ENCODE measurements around the gene TGFA. TPM values are rescaled to one million over a fixed set of nuclear protein-coding genes. Genes with fewer than 3 reads are reported as not detected.

The TGFA gene
- total RNA-seq, 2 experiments from 2014 or later: 0.07 TPM; not detected in 1

- Mint-ChIP-seq H3K4me3 (no peak overlapping the region), H3K27ac (no peak overlapping the region), H3K4me1 (peaks cover 16% of the 10 kb centered on the region), H3K9me3 (peaks cover 5% of the 10 kb centered on the region), H3K36me3 (ENCODE audit: low read depth) (no peaks in the 10 kb centered on the region), H3K27me3 (no peaks in the 10 kb centered on the region)
- POLR2A ChIA-PET: no interaction called here
- DNase-seq: no peak
- CTCF ChIA-PET: no interaction called here
Measured at GRCh38 chr2:70528929-70529328, 24.7 kb downstream of the TGFA start.

GRCh38 chr2:70528276-70528675 lies 25.4 kb downstream of the TGFA start:
- no peak for DNase-seq
- Mint-ChIP-seq H3K4me1 (peaks cover 23% of the 10 kb centered on the region), H3K36me3 (ENCODE audit: low read depth) (no peaks in the 10 kb centered on the region), H3K27ac (no peak overlapping the region), H3K9me3 (peaks cover 5% of the 10 kb centered on the region), H3K4me3 (no peak overlapping the region), H3K27me3 (no peaks in the 10 kb centered on the region)
- ChIA-PET CTCF (no interaction called here), POLR2A (no interaction called here)

- ChIA-PET CTCF (no interaction called here), POLR2A (no interaction called here)
- no peak for DNase-seq
- peaks cover 5% of the 10 kb centered on the region for H3K9me3 Mint-ChIP-seq
- H3K4me3 Mint-ChIP-seq: no peak overlapping the region
- H3K4me1 Mint-ChIP-seq: peaks cover 26% of the 10 kb centered on the region
- no peak overlapping the region for H3K27ac Mint-ChIP-seq
- H3K27me3 Mint-ChIP-seq: no peaks in the 10 kb centered on the region
- H3K36me3 Mint-ChIP-seq (ENCODE audit: low read depth): no peaks in the 10 kb centered on the region
Measured at GRCh38 chr2:70527447-70528080, 26.1 kb downstream of the TGFA start.

- Mint-ChIP-seq H3K27ac (no peak overlapping the region), H3K9me3 (no peaks in the 10 kb centered on the region), H3K27me3 (no peaks in the 10 kb centered on the region), H3K4me1 (peaks cover 22% of the 10 kb centered on the region), H3K4me3 (no peak overlapping the region), H3K36me3 (ENCODE audit: low read depth) (no peaks in the 10 kb centered on the region)
- POLR2A ChIA-PET: no interaction called here
- no peak for DNase-seq
- CTCF ChIA-PET: interaction anchor here (1.2 kb wide), 1 partner anchor 11 kb away, joined by 3 read pairs; no protein-coding TSS in a partner anchor
Measured at GRCh38 chr2:70526126-70526525, 27.5 kb downstream of the TGFA start.

DNA sequence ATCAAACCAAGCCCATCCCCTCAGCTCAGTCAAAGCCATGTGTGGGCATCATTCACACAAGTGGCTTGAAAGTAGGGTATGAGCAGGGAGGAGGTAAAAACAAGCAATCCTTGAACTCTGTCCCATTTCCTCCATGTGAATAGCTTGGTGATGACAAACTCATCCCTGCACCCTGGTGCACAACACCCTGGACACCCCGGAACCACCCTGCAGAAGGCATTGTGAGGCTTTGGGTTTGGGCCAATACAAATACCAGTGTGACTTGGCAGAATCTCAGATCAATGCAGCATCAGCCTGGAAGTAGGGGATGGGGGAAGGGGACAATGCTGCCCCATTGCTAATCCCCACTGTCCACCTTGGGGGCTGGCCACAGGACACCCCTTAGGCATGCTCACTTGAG lies 28.6 kb downstream of the TGFA start:
- Mint-ChIP-seq H3K36me3 (ENCODE audit: low read depth) (no peaks in the 10 kb centered on the region), H3K4me3 (no peak overlapping the region), H3K9me3 (no peaks in the 10 kb centered on the region), H3K27ac (peak overlapping the region; percentile 54), H3K27me3 (no peaks in the 10 kb centered on the region), H3K4me1 (peaks cover 22% of the 10 kb centered on the region)
- POLR2A ChIA-PET: no interaction called here
- DNase-seq: no peak
- CTCF ChIA-PET: interaction anchor here (0.6 kb wide), 1 partner anchor 529 kb away, joined by 3 read pairs; no protein-coding TSS in a partner anchor

DNA sequence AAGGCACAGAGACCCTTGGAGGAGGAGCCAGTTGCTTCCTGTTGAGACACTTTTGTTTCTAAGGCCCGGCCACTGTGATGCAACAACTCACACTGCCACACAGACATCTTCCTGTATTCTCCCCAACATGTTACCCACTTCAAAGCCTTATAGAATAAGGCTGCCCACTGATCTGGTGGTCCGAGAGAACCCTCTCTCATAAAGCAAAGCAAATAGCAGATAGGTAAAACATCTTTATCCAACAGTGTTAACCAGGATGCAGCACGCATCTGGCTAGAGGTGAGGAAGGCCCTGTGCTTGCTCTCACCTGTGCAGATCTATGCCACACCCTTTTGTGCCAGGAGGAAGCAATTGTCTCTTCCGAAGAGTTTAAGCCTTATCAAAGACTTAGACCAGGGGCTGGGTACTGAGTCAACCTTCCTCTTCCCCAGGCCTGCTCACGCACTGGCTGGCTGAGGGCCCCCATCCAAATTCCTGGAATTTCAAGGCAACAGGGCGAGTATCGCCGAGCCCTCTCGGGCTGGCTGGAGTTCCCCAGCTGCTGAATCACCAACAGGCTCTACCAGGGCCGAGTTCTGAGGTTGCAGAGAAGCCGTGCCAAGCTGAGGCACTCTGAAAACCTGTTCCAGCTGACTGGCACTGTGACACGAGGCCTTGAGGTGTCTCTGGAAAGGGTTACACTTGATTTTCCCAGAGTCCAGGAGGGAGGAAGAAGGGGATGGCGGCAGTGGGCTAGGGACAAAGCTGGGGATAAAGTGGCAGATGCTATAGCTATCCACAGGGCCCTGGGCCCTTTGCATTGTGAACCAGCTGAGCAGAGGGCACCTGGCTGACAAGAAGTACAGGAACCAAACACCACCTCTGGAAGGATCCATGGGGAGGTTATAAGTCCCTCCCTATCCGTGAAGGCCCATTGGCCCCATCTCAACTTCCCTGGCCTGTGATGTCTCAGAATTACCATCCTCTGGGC lies 29.3 kb downstream of the TGFA start:
- peak; percentile 41 for DNase-seq
- H3K27ac Mint-ChIP-seq: peak overlapping the region; percentile 71
- H3K36me3 Mint-ChIP-seq (ENCODE audit: low read depth): no peaks in the 10 kb centered on the region
- CTCF ChIA-PET: interaction anchor here (0.6 kb wide), 1 partner anchor 528 kb away, joined by 3 read pairs; no protein-coding TSS in a partner anchor
- no peaks in the 10 kb centered on the region for H3K27me3 Mint-ChIP-seq
- POLR2A ChIA-PET: no interaction called here
- peaks cover 22% of the 10 kb centered on the region for H3K4me1 Mint-ChIP-seq
- H3K9me3 Mint-ChIP-seq: no peaks in the 10 kb centered on the region
- H3K4me3 Mint-ChIP-seq: peak overlapping the region; percentile 9

DNA sequence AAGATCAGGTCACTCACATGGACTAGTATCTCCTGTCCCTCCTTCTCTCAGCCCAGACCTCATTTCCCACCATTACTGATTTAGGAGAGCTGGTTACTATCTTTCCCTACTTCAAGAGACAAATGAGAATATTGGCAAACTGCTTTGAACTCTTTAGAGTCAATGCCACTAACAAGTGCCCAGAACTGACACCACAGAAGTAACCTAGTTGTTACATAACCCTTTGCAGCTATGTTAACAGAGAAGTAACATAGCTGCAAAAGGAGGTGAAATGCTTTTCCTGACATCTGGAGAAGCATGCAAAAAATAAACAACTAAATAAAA lies 30.0 kb downstream of the TGFA start:
- Mint-ChIP-seq H3K9me3 (no peaks in the 10 kb centered on the region), H3K27ac (peak overlapping the region; percentile 71)
- POLR2A ChIA-PET: no interaction called here

DNA sequence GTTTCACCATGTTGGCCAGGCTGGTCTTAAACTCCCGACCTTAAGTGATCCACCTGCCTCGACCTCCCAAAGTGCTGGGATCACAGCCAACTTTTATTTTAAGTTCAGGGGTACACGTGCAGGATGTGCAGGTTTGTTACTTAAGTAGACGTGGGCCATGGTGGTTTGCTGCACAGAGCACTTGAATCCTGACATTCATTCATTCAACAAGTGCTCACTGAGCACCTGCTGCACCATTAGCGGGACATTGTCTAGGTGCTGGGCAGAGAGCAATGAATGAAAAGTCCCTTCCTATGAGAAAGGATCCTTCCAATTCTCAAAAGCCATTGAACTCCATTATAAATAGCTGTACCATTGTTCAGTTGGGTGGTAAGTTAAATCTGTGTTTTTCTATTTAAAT lies 31.0 kb downstream of the TGFA start:
- H3K27me3 Mint-ChIP-seq: no peaks in the 10 kb centered on the region
- no peak overlapping the region for H3K4me3 Mint-ChIP-seq
- H3K4me1 Mint-ChIP-seq: peaks cover 22% of the 10 kb centered on the region
- H3K27ac Mint-ChIP-seq: no peak overlapping the region
- no peaks in the 10 kb centered on the region for H3K9me3 Mint-ChIP-seq
- DNase-seq: no peak
- ChIA-PET POLR2A (no interaction called here), CTCF (interaction anchor here (1.5 kb wide), 1 partner anchor 51 kb away, joined by 3 read pairs; no protein-coding TSS in a partner anchor)
- H3K36me3 Mint-ChIP-seq (ENCODE audit: low read depth): no peaks in the 10 kb centered on the region

More for the DNA sequence above, 30.0 kb downstream of the TGFA start:
- Mint-ChIP-seq H3K4me1 (peaks cover 22% of the 10 kb centered on the region), H3K27me3 (no peaks in the 10 kb centered on the region), H3K36me3 (ENCODE audit: low read depth) (no peaks in the 10 kb centered on the region), H3K4me3 (no peak overlapping the region)
- no peak for DNase-seq
- CTCF ChIA-PET: no interaction called here

GRCh38 chr2:70520825-70521224 lies 32.8 kb downstream of the TGFA start:
- no peak for DNase-seq
- POLR2A ChIA-PET: no interaction called here
- no peaks in the 10 kb centered on the region for H3K9me3 Mint-ChIP-seq
- H3K27me3 Mint-ChIP-seq: no peaks in the 10 kb centered on the region
- H3K4me3 Mint-ChIP-seq: no peak overlapping the region
- no peaks in the 10 kb centered on the region for H3K36me3 Mint-ChIP-seq (ENCODE audit: low read depth)
- peaks cover 32% of the 10 kb centered on the region for H3K4me1 Mint-ChIP-seq
- CTCF ChIA-PET: no interaction called here
- no peak overlapping the region for H3K27ac Mint-ChIP-seq

DNA sequence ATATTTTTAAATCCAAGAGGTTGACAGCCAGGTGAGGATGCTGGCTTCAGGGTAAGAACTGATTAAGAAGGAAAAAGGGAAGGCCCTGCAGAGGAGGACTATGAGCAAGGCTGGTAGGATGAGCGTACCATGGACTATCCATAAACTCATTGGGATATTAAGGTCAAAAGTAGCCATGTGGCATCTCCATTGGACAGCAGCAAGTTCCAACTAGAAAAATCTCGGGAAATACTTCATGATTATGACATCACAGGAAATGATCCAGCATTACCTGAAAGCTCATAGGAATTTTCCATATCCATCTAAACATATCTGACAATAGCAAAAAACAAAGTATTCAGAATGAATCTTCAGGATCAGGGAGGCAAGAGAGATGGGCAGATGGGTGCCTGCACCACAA lies 34.2 kb downstream of the TGFA start:
- Mint-ChIP-seq H3K27ac (no peak overlapping the region), H3K4me3 (no peak overlapping the region), H3K4me1 (peaks cover 29% of the 10 kb centered on the region), H3K27me3 (no peaks in the 10 kb centered on the region), H3K36me3 (ENCODE audit: low read depth) (no peaks in the 10 kb centered on the region), H3K9me3 (no peaks in the 10 kb centered on the region)
- ChIA-PET POLR2A (no interaction called here), CTCF (no interaction called here)
- DNase-seq: no peak

DNA sequence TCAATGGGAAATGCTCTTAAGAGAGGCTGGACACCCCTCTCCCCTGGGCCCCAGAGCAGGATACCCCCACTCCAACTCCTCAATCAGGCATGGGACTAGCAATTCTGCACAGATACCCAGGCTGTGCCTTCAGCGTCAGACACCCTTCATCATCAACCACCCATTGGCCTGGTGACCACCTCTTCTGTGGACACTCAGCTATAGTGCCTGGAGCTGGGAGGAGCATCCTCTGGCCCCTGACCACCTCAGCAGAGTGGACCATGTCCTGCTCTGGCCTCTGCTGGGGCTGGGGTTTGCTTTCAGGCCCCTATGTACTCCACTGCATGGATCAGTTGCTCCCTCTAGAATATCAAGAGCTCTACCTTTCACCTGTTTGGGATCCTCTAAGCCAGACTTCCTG lies 35.1 kb downstream of the TGFA start:
- no peak overlapping the region for H3K4me3 Mint-ChIP-seq

DNA sequence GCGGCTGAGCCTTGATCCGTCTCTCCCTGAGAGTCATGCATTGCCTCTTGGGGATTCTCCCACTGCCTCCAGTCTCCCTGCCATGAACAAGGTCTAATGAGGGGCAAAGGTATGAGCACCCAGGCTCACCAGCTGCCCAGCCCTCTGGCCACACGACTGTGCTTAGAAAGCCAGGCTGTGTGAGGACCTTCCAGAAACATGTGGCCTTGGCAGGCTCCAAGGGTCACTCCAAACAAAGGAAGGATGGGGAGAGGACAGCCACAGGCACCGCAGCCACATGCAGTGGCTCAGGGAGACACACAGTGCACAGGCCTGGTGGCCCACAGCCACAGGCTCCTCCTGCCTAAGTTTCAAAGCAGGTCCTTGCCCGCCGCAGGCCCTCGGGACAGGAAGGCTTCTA lies 35.8 kb downstream of the TGFA start:
- no peak overlapping the region for H3K27ac Mint-ChIP-seq
- no peaks in the 10 kb centered on the region for H3K36me3 Mint-ChIP-seq (ENCODE audit: low read depth)
- H3K27me3 Mint-ChIP-seq: no peaks in the 10 kb centered on the region
- no peak for DNase-seq
- no peaks in the 10 kb centered on the region for H3K9me3 Mint-ChIP-seq
- no peak overlapping the region for H3K4me3 Mint-ChIP-seq
- POLR2A ChIA-PET: no interaction called here
- CTCF ChIA-PET: interaction anchor here (0.6 to 1.0 kb wide), 2 partner anchors 20 to 33 kb away, joined by 3 read pairs; no protein-coding TSS in a partner anchor
- peaks cover 14% of the 10 kb centered on the region for H3K4me1 Mint-ChIP-seq

More for the DNA sequence above, 35.1 kb downstream of the TGFA start:
- Mint-ChIP-seq H3K36me3 (ENCODE audit: low read depth) (no peaks in the 10 kb centered on the region), H3K27ac (no peak overlapping the region), H3K27me3 (no peaks in the 10 kb centered on the region), H3K4me1 (peaks cover 20% of the 10 kb centered on the region), H3K9me3 (no peaks in the 10 kb centered on the region)
- ChIA-PET POLR2A (no interaction called here), CTCF (interaction anchor here (1.0 kb wide), 1 partner anchor 19 kb away, joined by 3 read pairs; no protein-coding TSS in a partner anchor)
- no peak for DNase-seq

GRCh38 chr2:70516596-70516995 lies 37.0 kb downstream of the TGFA start:
- no peaks in the 10 kb centered on the region for H3K36me3 Mint-ChIP-seq (ENCODE audit: low read depth)
- no peak overlapping the region for H3K27ac Mint-ChIP-seq
- ChIA-PET POLR2A (no interaction called here), CTCF (no interaction called here)
- H3K4me1 Mint-ChIP-seq: peaks cover 14% of the 10 kb centered on the region
- DNase-seq: no peak
- no peak overlapping the region for H3K4me3 Mint-ChIP-seq
- H3K9me3 Mint-ChIP-seq: no peaks in the 10 kb centered on the region
- H3K27me3 Mint-ChIP-seq: no peaks in the 10 kb centered on the region
